GM18517 (cell line): ENCODE measurements around the gene SCAANT1.
A peak's percentile ranks its signal among the peaks of the same experiment; 100 is the strongest.

Source experiments
- ATAC-seq: cut with Tn5 transposase; IDR thresholded peaks from one replicate; pipeline ENCODE4 v1.9.1; 2021; ENCODE audit warnings: mild to moderate bottlenecking, moderate library complexity; ENCODE audit not compliant: unreplicated experiment

The SCAANT1 gene

DNA sequence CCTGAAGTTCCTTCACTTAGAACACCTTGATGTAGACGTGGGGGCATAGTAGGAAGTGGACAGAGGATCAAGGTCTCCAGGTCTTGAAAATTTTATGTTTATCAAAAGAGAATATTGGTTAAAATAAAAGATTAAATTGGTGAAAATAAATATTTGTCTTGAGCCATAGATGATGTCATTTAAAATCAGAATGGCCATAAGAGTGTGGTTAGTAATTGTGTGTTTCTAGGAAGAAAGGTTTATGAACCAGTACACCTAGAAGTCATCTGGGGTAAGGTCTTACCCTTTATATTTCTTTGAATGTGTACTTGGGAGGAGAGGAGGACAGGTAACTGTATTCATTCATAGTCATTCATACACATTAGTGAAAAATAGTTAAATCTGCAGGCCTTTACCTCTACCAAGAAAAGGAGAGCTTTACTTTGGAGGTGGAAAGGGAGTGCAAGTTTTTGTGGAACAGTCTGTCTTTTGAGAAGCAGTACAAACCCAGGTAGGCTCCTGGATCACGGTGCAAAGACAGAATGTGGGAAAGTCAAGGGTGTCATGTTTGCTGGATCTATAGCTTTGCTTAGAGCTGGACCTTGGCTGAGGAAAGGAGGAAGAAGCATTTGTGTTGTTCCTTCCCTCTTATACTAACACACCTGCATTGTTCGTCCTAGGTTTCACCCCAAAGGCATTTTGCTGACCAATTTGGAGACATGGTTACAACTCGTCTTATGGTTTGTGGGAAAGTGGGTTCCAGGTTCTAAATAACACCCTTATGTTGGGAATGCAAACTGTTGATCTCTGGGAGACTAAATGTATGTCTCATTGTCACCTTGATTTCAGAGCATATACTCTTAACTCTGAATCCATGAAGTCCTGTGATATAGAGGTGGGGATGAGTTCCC lies 6.2 kb downstream of the SCAANT1 start:
- ATAC-seq: no peak

DNA sequence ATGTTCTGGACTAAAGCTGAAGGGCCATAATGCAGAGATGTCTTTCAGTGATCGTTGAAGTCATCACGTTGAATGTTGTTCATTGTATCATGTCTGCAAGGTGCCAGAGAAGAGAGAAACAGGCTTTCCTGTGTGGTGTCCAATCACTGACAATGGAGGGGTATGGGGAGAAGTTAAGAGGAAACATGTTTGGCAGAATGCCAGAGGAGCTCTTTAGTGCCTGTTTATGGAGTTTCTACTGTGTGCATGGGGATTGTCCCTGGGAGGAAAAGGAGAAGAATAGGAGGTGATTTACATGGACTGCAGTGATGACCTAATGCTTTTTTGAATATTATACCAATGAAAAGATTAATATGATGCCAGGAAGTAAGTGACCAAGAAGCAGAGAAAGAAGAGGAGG lies 11.7 kb downstream of the SCAANT1 start:
- no peak for ATAC-seq

DNA sequence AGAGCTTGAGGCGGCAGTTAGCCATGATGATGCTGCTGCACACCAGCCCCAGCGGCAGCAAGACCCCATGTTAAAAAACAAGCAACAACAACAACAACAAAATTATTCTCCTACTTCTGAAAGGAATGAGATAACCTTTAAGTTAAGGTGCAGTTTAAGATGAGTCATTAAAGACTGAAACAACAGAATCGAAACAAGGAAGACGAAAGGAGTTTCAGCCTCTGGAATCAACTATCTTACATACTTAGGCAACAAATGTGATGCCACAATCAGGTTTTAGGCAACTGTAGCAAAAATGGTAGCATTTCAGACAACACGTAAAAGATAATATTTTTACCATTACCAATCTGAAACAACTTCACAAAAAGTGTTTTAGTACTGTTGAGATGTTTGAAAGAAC lies 12.2 kb downstream of the SCAANT1 start:
- no peak for ATAC-seq

- peak; percentile 81 for ATAC-seq
Measured at GRCh38 chr3:63896332-63897030, 15.7 kb downstream of the SCAANT1 start.

DNA sequence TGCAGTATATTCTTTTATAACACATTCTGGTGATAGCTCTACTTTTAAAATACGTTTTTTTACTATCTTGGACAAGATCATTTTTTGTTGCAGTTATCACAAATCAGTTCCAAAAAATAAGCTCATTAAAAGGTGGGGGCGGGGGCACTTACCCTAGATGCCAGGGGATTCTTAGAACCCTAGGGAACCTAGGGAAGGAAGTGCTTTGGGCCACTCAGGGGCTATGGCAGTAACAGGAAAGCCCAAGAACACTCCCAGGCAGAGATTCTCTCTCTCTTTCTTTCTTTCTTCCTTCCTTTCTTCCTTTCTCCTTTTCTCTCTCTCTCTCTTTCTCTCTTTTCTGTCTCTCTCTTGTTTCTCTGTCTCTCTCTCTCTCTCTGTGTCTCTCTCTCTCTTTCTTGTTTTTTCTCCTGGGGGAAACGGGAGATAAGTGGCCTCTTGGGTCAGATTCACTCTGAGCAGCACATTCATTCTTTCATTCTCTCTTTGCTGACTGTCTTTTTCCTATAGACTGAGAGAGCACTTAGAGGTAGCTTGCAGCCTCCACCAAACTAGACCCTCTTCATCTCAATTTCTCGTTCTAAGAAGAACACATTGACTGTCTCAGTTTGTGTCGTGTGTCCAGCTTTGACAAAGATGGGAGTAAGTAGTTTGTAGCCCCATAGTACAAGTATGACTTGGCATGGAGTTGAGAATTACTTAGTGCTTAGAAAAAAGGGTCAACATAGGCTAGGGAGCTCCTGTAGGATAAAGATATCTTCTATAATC lies 16.6 kb downstream of the SCAANT1 start:
- no peak for ATAC-seq

DNA sequence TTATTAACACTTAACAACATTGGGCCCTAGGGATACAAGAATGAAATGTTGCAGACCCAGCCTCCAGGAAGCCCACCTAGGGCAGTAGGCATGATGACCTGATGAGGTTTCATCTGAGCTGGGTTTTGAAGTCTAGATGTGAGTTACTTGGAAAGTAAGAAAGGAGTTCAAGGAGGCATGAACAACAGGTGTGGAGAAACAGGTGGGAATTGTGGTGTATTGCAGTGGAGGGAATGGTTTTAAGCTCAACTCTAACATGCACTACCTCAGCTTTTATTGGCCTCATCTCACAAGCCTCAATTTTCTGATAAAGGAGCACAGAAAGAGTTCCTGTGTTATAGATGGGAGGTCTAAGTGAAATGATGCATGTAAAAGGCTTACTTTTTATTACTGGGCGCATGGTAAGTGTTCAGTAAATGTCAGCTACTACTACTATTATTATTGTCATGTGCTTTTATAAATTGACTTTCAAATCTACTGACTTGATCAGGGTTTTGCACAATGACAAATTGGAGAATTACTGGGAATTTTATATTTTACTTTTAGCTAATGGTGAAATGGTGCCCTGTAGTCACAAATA lies 19.3 kb downstream of the SCAANT1 start:
- ATAC-seq: no peak

- ATAC-seq: no peak
Measured at GRCh38 chr3:63891518-63891917, 20.7 kb downstream of the SCAANT1 start.

GRCh38 chr3:63886858-63887257 lies 25.3 kb downstream of the SCAANT1 start:
- no peak for ATAC-seq

DNA sequence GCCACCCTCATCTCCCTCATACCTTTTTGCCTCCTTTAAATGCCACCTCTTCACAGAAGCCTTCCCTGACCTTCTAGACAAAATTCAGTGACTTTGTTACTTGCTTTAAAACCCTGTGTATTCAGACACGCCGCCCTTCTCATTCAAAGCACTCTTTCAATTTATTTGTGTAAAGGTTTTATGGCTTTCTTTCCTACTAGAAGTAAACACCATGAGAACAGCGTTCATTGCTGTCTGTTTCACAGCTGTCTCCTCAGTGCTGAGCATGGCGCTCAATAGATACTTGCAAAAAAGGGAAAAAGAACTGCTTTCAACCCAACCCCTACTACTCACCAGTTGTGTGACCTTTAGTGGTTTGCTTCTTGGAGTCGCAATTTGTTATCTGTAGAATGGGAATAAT lies 31.5 kb downstream of the SCAANT1 start:
- ATAC-seq: no peak

GRCh38 chr3:63878394-63879060 lies 33.7 kb downstream of the SCAANT1 start:
- ATAC-seq: no peak

GRCh38 chr3:63877737-63878393 lies 34.3 kb downstream of the SCAANT1 start:
- ATAC-seq: no peak

DNA sequence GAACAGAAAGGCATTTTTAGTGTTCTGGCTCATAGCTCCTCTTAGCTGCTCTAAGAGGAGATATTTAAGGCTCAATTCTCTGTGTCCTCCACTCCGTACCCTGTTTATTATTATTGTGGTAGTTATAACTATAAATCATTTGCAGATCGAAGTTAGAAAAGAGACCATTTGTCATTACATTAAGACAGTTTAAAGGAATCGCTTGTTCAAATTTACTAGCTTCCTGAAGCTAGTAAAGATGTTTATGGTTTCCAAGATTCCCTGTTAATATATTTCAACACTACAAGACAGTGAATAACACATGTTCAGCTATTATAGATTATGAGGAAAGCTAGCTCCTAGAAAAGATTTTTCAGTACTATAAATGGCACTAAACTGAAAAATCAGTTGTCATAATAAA lies 35.9 kb downstream of the SCAANT1 start:
- no peak for ATAC-seq

GRCh38 chr3:63875510-63875909 lies 36.7 kb downstream of the SCAANT1 start:
- no peak for ATAC-seq

- peak; percentile 49 for ATAC-seq
Measured at GRCh38 chr3:63874769-63875168, 37.4 kb downstream of the SCAANT1 start.

GRCh38 chr3:63872135-63872924 lies 39.9 kb downstream of the SCAANT1 start:
- ATAC-seq: no peak

GRCh38 chr3:63870615-63871005 lies 41.6 kb downstream of the SCAANT1 start:
- no peak for ATAC-seq

DNA sequence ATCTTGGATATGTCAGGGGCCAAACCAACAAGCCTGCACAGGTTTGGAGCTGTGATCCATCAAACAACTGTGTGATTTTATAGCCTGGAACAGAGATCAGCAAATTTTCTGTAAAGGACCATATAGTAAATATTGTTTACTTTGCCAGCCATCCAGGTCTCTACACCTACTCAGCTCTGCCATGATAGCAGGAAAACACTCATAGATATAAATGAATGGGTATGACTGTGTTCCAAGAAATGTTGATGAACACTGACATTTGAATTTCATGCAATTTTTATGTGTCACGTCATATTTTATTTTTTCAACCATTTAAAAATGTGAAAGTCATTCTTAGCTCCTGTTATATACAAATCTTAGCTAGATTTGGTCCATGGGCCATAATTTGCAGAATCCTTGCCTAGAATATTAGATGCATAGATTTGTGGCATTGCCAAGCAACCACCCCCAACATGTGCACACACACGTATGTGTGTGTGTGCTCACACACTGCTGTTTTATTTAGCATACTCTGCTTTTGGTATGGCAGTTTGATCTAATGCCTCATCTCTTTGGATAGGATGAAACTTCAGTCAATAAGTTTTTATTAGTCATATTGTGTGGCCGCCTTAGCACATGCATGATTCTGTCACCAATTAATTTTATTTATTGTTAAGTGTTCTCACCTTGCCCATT lies 42.1 kb downstream of the SCAANT1 start:
- no peak for ATAC-seq

DNA sequence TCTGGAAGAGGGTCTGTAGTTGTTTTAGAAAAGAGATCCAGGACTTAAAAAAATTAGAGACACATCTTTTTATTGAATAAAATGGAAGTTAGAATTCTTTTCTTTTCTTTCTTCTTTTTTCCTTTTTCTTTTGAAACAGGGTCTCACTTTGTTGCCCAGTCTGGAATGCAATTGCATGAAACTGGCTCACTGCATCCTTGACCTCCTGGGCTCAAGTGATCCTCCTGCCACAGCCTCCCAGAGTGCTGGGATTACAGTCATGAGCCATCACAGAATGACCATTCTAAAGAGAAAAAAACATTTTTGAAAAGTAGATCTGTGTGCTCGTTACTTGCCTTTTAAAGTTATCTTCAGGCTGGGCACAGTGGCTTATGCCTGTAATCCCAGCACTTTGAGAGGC lies 45.0 kb downstream of the SCAANT1 start:
- no peak for ATAC-seq

DNA sequence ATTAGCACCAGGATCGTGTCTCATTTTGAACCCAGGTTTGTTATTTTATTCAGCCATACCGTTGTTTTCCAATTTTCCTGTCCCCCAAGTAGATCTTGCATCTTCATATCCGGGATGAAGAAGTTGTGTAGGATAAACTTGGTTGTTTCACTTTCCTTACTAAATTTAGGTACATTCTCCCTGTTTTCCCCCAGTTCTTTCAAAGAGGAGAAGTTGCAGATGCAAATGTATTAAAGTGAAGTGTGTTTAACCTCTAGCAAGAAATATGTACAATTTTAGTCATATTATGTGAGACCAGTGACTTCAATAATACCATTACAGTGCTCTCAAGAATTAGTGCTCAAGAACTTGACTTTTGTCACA lies 47.2 kb downstream of the SCAANT1 start:
- ATAC-seq: no peak
